Measurements from ENCODE around the gene G6PC2. TPM values are rescaled to one million over a fixed set of nuclear protein-coding genes. Genes with fewer than 3 reads are reported as not detected.
"Not testable (repeated sequence)": the region's sequence is repeated elsewhere in the genome, so short reads cannot be mapped to it uniquely, and the experiment has no call there.

Gene G6PC2
- total RNA-seq, 1 experiment from 2014 or later = not detected

DNA sequence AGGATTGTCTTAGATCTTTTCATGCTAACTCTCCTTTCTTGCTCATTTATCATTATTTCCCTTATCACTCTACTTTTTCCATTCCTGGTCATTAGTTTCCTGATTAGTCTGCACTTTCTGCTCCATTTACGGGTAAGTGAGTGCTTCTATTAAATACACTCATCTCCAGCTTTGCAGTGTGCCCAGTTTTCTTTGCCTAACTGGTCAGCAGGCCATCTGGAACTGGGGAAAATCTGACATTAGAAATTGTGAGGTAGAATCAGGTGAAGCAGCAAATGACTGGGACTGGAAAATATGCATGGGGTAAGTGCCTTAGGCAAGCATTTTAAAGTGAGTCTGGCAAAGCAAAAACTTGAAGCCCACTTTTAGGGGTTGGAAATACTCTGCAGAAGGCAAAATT lies 29.2 kb downstream of the G6PC2 start:
- Histone ChIP-seq H3K9ac (ENCODE audit: low read length) (no peak overlapping the region), H3K9me2 (replicated peaks; ENCODE audit: low read length) (no peaks in the 10 kb centered on the region), H3K27me3 (ENCODE audit: low read length) (peaks cover 25% of the 10 kb centered on the region), H3F3A (ENCODE audit: low read length, unreplicated experiment) (no peaks in the 10 kb centered on the region), H3K4me3 (ENCODE audit: low read length) (no peak overlapping the region), H3K4me2 (ENCODE audit: low read length) (no peak overlapping the region), H2AFZ (ENCODE audit: low read length) (no peak overlapping the region), H3K4me1 (ENCODE audit: insufficient read depth, low read length) (no peaks in the 10 kb centered on the region), H3K36me3 (ENCODE audit: low read depth, low read length) (no peaks in the 10 kb centered on the region), H3K9me3 (ENCODE audit: low read length) (no peaks in the 10 kb centered on the region), H3K79me2 (ENCODE audit: low read length) (no peaks in the 10 kb centered on the region), H3K27ac (ENCODE audit: low read length) (no peak overlapping the region), H4K20me1 (ENCODE audit: low read length) (no peaks in the 10 kb centered on the region)
- CTCF ChIA-PET = no interaction called here
- POLR2A ChIA-PET (ENCODE audit: unreplicated experiment) = no interaction called here
- no peak for ATAC-seq
- DNase-seq = no peak
- TF ChIP-seq, protein P1, sequence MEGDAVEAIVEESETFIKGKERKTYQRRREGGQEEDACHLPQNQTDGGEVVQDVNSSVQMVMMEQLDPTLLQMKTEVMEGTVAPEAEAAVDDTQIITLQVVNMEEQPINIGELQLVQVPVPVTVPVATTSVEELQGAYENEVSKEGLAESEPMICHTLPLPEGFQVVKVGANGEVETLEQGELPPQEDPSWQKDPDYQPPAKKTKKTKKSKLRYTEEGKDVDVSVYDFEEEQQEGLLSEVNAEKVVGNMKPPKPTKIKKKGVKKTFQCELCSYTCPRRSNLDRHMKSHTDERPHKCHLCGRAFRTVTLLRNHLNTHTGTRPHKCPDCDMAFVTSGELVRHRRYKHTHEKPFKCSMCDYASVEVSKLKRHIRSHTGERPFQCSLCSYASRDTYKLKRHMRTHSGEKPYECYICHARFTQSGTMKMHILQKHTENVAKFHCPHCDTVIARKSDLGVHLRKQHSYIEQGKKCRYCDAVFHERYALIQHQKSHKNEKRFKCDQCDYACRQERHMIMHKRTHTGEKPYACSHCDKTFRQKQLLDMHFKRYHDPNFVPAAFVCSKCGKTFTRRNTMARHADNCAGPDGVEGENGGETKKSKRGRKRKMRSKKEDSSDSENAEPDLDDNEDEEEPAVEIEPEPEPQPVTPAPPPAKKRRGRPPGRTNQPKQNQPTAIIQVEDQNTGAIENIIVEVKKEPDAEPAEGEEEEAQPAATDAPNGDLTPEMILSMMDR (conservative IDR thresholded peaks at IDR 0.05; ENCODE audit: low read depth, low read length) = no peak
- TF ChIP-seq EZH2 (IDR thresholded peaks at IDR 0.05; ENCODE audit: low read length, unreplicated experiment) (no peak), EZH2phosphoT487 (IDR thresholded peaks at IDR 0.05; ENCODE audit: borderline replicate concordance, low read length) (no peak)
- intact Hi-C loops (cut with micrococcal nuclease) = no loop called here
- no TSS peak for BruUV-seq (replicated peaks)

DNA sequence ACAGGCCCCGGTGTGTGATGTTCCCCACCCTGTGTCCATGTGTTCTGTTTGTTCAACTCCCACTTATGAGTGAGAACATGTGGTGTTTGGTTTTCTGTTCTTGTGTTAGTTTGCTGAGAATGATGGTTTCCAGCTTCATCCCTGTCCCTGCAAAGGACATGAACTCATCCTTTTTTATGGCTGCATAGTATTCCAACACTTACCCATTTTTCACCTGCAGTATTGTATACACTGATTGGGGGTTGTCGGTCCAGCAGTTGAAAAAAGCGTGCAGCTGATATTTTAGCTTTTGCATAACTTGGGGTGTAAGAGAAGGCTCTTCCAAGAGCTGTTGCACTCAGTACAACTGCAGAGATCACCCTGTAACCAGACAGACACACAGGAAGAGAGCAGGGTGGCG lies 31.1 kb downstream of the G6PC2 start:
- BruUV-seq (replicated peaks); H4K20me1 ChIP-seq (ENCODE audit: low read length); ATAC-seq; H3K79me2 ChIP-seq (ENCODE audit: low read length); H3K4me2 ChIP-seq (ENCODE audit: low read length); intact Hi-C loops (cut with micrococcal nuclease); H3F3A ChIP-seq (ENCODE audit: low read length, unreplicated experiment); DNase-seq; H3K36me3 ChIP-seq (ENCODE audit: low read depth, low read length); H2AFZ ChIP-seq (ENCODE audit: low read length); H3K4me3 ChIP-seq (ENCODE audit: low read length); H3K9ac ChIP-seq (ENCODE audit: low read length); H3K9me3 ChIP-seq (ENCODE audit: low read length); CTCF ChIA-PET; POLR2A ChIA-PET (ENCODE audit: unreplicated experiment); H3K27ac ChIP-seq (ENCODE audit: low read length); H3K9me2 ChIP-seq (replicated peaks; ENCODE audit: low read length); H3K4me1 ChIP-seq (ENCODE audit: insufficient read depth, low read length): not testable (repeated sequence)
- peaks cover 25% of the 10 kb centered on the region for H3K27me3 ChIP-seq (ENCODE audit: low read length)

DNA sequence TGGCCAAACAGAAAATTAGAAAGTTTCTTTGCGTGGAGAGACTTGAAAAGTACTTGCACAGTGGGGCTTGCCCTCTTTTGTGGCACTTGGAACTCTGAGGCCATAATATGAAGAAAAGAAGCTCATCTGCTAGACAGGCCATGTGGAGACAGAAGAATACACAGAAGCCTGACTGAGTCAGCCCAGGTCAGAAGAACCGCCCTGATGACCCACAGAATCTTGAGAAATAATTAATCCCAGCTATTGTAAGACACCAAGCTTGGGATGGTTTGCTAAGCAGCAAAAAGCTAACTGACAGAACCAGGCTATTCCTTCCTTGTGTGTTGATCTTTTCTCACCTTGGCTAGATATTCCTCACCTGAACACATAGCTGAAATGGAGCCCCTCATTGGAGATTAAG lies 33.7 kb downstream of the G6PC2 start:
- Histone ChIP-seq H3K9me3 (ENCODE audit: low read length) (no peaks in the 10 kb centered on the region), H3F3A (ENCODE audit: low read length, unreplicated experiment) (no peaks in the 10 kb centered on the region), H3K9me2 (replicated peaks; ENCODE audit: low read length) (no peaks in the 10 kb centered on the region), H3K36me3 (ENCODE audit: low read depth, low read length) (no peaks in the 10 kb centered on the region), H3K4me2 (ENCODE audit: low read length) (no peak overlapping the region), H2AFZ (ENCODE audit: low read length) (no peak overlapping the region), H4K20me1 (ENCODE audit: low read length) (no peaks in the 10 kb centered on the region), H3K27ac (ENCODE audit: low read length) (no peak overlapping the region), H3K4me1 (ENCODE audit: insufficient read depth, low read length) (no peaks in the 10 kb centered on the region), H3K4me3 (ENCODE audit: low read length) (no peak overlapping the region), H3K9ac (ENCODE audit: low read length) (no peak overlapping the region), H3K79me2 (ENCODE audit: low read length) (no peaks in the 10 kb centered on the region), H3K27me3 (ENCODE audit: low read length) (peaks cover 18% of the 10 kb centered on the region)
- ATAC-seq (no peak), DNase-seq (no peak)
- TF ChIP-seq EZH2phosphoT487 (IDR thresholded peaks at IDR 0.05; ENCODE audit: borderline replicate concordance, low read length) = no peak
- no peak for TF ChIP-seq EZH2 (IDR thresholded peaks at IDR 0.05; ENCODE audit: low read length, unreplicated experiment)
- intact Hi-C loops (cut with micrococcal nuclease) = no loop called here
- no TSS peak for BruUV-seq (replicated peaks)
- POLR2A ChIA-PET (ENCODE audit: unreplicated experiment) = interaction anchor here (0.5 kb wide), 1 partner anchor 57 kb away, joined by 3 read pairs; no protein-coding TSS in a partner anchor
- CTCF ChIA-PET = interaction anchor here (0.6 kb wide), 1 partner anchor 50 kb away, joined by 3 read pairs; no protein-coding TSS in a partner anchor

All from PC-3 (cell line).